ENCODE data around the gene FASTKD2. TPM values are rescaled to one million over a fixed set of nuclear protein-coding genes. Genes with fewer than 3 reads are reported as not detected.

Gene FASTKD2
- polyA plus RNA-seq (2013, experiment 1 of 2), result 41.7 TPM
- 39.2 TPM for polyA plus RNA-seq (2013, experiment 2 of 2)

DNA sequence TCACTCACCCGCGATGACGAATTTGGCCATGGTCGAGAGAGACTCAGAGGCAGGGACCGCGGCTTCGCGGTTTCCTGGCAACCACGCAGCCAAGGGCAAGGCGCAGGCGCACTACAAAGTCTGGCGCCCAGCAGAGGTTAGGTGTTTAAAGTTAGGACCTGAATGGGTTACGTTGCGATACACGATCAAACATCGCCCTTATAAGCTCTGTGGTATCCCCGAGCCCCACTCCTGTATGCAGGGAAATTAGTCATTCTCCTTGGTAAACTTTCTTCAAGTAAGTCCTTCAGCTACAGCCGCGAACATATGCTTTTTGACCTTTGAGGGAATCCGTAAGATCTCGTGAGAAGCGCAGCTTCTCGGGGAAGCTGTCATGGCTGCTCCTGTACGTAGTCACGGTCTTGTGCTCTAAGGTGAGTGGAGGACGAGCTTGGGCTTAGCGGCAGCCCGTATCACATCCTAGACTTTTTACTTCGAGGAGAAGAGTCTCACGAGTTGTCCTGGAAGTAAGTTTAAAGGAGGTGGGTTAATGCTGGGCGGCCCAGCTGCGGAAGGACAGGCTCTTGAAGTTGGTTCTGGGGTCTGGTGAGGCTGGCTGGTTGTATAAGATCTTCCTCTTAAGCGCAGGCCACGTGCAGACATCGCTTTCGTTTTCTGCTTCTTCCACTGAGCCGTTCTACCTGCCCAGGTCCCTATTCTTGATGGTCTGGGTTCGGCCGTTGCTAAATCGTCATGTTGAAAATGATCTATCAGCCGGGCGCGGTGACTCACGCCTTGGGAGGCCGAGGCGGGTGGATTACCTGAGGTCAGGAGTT lies at the start of gene FASTKD2, which contains the start of gene MDH1B:
FASTKD2 (plus strand) TSS at position 365 of the 815 bp plus-strand sequence. CDS start 1,088 bp downstream, outside the sequence.
MDH1B (minus strand) TSS at position 87 of the 815 bp plus-strand sequence; CDS start at position 30, 57 bp downstream.
- WGBS, result under 1% methylated on average over 46 of the region's 46 CpGs
- Histone ChIP-seq H3K36me3 (ENCODE audit: insufficient read depth, low read length) (peaks cover 34% of the 10 kb centered on the region), H3K9ac (ENCODE audit: low read depth, low read length) (peak within 1 kb of the TSS; percentile 91), H3K27me3 (ENCODE audit: insufficient read depth, low read length) (no peaks in the 10 kb centered on the region), H3K4me3 (ENCODE audit: low read length) (peak within 1 kb of the TSS; percentile 82), H3K9me3 (ENCODE audit: insufficient read depth, low read depth, low read length) (no peaks in the 10 kb centered on the region), H3K4me1 (ENCODE audit: insufficient read depth, low read length) (0 out of 2 replicates have a peak, but pooled peaks cover 4% of the 10 kb centered on the region), H3K27ac (ENCODE audit: low read depth, low read length) (peak within 1 kb of the TSS; percentile 66)

DNA sequence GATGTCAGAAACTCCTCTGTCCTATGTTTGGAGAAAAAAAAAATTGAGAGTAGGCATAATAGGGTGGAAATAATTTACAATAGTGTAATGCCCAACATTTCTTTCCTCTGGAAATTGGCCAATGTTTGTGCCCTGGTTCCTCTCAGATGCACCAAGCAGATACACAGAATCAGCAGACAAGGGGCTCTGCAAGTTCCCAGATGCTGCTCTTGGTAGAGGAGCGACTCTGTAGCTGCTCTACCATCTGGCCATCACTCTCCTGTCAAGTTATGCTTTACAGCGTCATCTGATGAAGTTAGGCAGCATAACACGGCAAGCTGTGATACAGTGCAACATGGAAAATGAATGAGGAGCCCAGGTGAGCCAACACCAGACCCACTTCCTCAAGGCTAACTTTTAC lies 48.8 kb upstream of the FASTKD2 start:
- H3K4me3 ChIP-seq (ENCODE audit: low read length), result no peak overlapping the region
- H3K27me3 ChIP-seq (ENCODE audit: insufficient read depth, low read length), result peaks cover 31% of the 10 kb centered on the region
- no peak overlapping the region for H3K9ac ChIP-seq (ENCODE audit: low read depth, low read length)
- 90% methylated on average over 3 of the region's 3 CpGs for WGBS
- H3K4me1 ChIP-seq (ENCODE audit: insufficient read depth, low read length), result peaks cover 5% of the 10 kb centered on the region; the same call in 1 of the 2 replicates
- no peaks in the 10 kb centered on the region for H3K36me3 ChIP-seq (ENCODE audit: insufficient read depth, low read length)
- H3K9me3 ChIP-seq (ENCODE audit: insufficient read depth, low read depth, low read length), result no peaks in the 10 kb centered on the region
- H3K27ac ChIP-seq (ENCODE audit: low read depth, low read length), result no peak overlapping the region

GRCh38 chr2:206718296-206718695 lies 47.1 kb upstream of the FASTKD2 start, which contains the start of gene DYTN:
TSS of gene DYTN (minus strand) at chr2:206718396. CDS start at chr2:206718279, 117 bp downstream.
- 100% methylated on average over 1 of the region's 1 CpG for WGBS
- H3K27me3 ChIP-seq (ENCODE audit: insufficient read depth, low read length), result peaks cover 31% of the 10 kb centered on the region
- no peak within 1 kb of the TSS for H3K9ac ChIP-seq (ENCODE audit: low read depth, low read length)
- H3K36me3 ChIP-seq (ENCODE audit: insufficient read depth, low read length), result no peaks in the 10 kb centered on the region
- H3K27ac ChIP-seq (ENCODE audit: low read depth, low read length), result no peak within 1 kb of the TSS
- no peak within 1 kb of the TSS for H3K4me3 ChIP-seq (ENCODE audit: low read length)
- no peaks in the 10 kb centered on the region for H3K9me3 ChIP-seq (ENCODE audit: insufficient read depth, low read depth, low read length)
- peaks cover 3% of the 10 kb centered on the region; the same call in 1 of the 2 replicates for H3K4me1 ChIP-seq (ENCODE audit: insufficient read depth, low read length)

DNA sequence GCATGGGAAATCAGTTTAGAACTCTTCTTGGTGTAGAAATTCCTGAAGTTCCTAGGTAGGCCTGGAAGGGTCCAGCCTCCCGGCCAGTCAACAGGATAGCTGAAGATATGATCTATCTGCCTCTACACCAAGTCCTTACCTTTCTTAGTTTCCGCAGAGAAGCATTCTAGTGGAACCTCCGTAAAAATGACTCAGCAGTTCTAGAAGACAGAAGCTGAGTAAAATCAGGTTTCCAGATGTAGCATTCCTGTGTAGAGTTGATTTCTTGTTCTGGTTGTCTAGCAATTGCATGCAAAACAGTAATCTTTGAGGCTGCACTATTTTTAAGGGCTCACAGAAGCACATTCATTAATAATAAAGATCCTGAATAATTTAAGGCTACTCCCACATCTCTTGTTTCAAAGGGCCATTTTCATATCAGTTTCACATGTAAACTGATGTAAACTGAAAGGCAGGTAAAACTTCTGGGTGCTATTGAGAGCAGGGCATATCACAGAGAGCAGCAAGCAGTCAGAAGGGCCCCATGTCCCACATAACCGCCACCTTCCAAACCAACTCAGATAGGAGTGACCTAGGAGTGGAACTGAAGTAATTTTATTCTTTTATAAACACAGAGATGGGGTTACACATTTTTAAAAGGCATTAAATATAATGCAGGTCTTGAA lies 44.0 kb upstream of the FASTKD2 start:
- no peaks in the 10 kb centered on the region for H3K4me1 ChIP-seq (ENCODE audit: insufficient read depth, low read length)
- H3K9ac ChIP-seq (ENCODE audit: low read depth, low read length), result no peak overlapping the region
- no peak overlapping the region for H3K27ac ChIP-seq (ENCODE audit: low read depth, low read length)
- H3K27me3 ChIP-seq (ENCODE audit: insufficient read depth, low read length), result peaks cover 15% of the 10 kb centered on the region
- 93% methylated on average over 3 of the region's 4 CpGs for WGBS
- H3K9me3 ChIP-seq (ENCODE audit: insufficient read depth, low read depth, low read length), result no peaks in the 10 kb centered on the region
- H3K36me3 ChIP-seq (ENCODE audit: insufficient read depth, low read length), result no peaks in the 10 kb centered on the region
- no peak overlapping the region for H3K4me3 ChIP-seq (ENCODE audit: low read length)

- Histone ChIP-seq H3K36me3 (ENCODE audit: insufficient read depth, low read length) (no peaks in the 10 kb centered on the region), H3K4me1 (ENCODE audit: insufficient read depth, low read length) (no peaks in the 10 kb centered on the region), H3K27me3 (ENCODE audit: insufficient read depth, low read length) (0 out of 2 replicates have a peak, but pooled peaks cover under 1% of the 10 kb centered on the region), H3K9me3 (ENCODE audit: insufficient read depth, low read depth, low read length) (no peaks in the 10 kb centered on the region), H3K9ac (ENCODE audit: low read depth, low read length) (no peak overlapping the region), H3K4me3 (ENCODE audit: low read length) (no peak overlapping the region), H3K27ac (ENCODE audit: low read depth, low read length) (no peak overlapping the region)
- 100% methylated on average over 1 of the region's 1 CpG for WGBS
These were observed 42.1 kb upstream of the FASTKD2 start for GRCh38 chr2:206723288-206723687.

DNA sequence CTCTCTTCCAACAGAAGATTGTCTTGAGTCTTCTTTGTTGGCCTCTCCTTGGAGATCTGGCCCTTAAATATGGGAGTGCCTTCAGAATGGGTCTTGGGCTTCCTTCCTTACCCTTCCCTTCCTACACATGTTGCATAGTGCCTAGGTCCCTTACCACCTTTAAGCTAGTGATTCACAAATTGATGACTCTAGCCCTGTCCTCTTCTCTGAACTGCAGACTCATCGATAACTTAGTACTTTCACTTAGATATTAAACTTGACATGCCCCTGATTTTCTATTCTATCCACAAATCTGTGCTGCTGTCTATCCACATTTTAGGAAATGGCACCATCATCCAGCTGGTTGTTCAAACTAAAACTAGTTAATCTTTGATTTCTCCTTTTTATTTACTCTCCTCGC lies 38.1 kb upstream of the FASTKD2 start:
- Histone ChIP-seq H3K9me3 (ENCODE audit: insufficient read depth, low read depth, low read length) (no peaks in the 10 kb centered on the region), H3K36me3 (ENCODE audit: insufficient read depth, low read length) (no peaks in the 10 kb centered on the region), H3K4me1 (ENCODE audit: insufficient read depth, low read length) (no peaks in the 10 kb centered on the region), H3K9ac (ENCODE audit: low read depth, low read length) (no peak overlapping the region), H3K27ac (ENCODE audit: low read depth, low read length) (no peak overlapping the region), H3K4me3 (ENCODE audit: low read length) (no peak overlapping the region), H3K27me3 (ENCODE audit: insufficient read depth, low read length) (no peaks in the 10 kb centered on the region)
- WGBS, result 97% methylated on average over 2 of the region's 2 CpGs

DNA sequence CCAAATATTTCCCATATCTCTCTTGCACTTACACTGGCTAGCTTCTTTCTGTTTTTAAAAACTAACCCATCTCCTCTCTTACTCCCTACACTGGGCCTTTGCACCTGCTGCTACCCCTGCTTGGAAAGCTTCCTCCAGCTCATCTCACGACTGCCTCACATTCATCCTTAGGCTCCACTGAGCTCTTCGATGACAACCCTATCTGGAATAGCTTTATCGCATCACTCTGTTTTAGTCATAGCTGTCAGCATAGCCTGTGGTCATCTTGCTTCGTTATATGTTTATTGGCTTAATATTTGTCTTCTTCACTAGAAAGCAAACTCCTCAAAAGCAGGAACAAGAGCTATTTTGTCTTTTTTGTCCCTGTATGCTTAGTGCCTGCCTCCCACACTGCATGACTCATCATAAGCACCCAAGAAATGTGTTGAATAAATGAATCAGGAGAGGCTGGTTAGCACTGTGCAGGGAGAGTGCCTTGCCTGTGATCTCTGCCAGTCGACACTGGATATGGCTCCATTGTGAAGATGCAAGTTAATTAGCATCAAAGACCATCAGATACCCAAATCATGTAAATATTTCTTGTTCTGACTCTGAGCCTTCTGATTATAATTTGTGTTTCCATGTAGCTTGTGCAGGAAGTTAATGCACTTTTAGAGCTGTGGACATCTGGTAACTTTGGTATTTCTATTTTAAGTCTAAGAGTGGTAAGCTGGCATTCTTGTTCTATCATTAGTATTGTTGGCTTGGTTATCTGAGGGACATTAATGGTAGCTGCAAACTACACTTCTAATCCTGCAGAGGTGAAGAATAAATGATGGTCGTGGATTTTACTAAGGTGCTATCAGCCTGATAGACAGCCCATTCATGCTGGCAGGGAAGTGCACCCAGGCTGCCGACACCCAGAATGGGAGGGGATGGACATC lies 36.9 kb upstream of the FASTKD2 start:
- Histone ChIP-seq H3K27me3 (ENCODE audit: insufficient read depth, low read length) (no peaks in the 10 kb centered on the region), H3K4me1 (ENCODE audit: insufficient read depth, low read length) (no peaks in the 10 kb centered on the region), H3K9me3 (ENCODE audit: insufficient read depth, low read depth, low read length) (no peaks in the 10 kb centered on the region), H3K36me3 (ENCODE audit: insufficient read depth, low read length) (no peaks in the 10 kb centered on the region), H3K4me3 (ENCODE audit: low read length) (no peak overlapping the region), H3K9ac (ENCODE audit: low read depth, low read length) (no peak overlapping the region), H3K27ac (ENCODE audit: low read depth, low read length) (no peak overlapping the region)
- 91% methylated on average over 7 of the region's 7 CpGs for WGBS

DNA sequence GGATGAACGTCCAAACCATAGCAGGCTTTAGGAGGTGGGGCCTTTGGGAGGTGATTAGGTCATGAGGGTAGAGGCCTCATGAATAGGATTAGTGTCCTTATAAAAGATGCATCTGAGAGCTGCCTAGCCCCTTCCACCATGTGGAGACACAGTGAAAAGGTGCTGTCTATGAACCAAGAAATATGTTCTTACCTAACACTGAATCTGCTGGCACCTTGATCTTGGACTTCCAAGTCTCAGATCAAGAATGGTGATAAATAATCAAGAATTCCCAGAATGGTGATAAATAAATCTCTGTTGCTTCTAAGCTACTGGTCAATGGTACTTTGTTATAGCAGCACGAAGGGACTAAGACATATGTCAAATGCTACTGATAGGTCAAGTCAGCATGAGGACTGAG lies 32.1 kb upstream of the FASTKD2 start:
- Histone ChIP-seq H3K9ac (ENCODE audit: low read depth, low read length) (no peak overlapping the region), H3K36me3 (ENCODE audit: insufficient read depth, low read length) (no peaks in the 10 kb centered on the region), H3K27me3 (ENCODE audit: insufficient read depth, low read length) (no peaks in the 10 kb centered on the region), H3K4me3 (ENCODE audit: low read length) (no peak overlapping the region), H3K9me3 (ENCODE audit: insufficient read depth, low read depth, low read length) (no peaks in the 10 kb centered on the region), H3K27ac (ENCODE audit: low read depth, low read length) (no peak overlapping the region), H3K4me1 (ENCODE audit: insufficient read depth, low read length) (no peaks in the 10 kb centered on the region)
- 88% methylated on average over 2 of the region's 2 CpGs for WGBS

- Histone ChIP-seq H3K9ac (ENCODE audit: low read depth, low read length) (no peak overlapping the region), H3K36me3 (ENCODE audit: insufficient read depth, low read length) (no peaks in the 10 kb centered on the region), H3K4me1 (ENCODE audit: insufficient read depth, low read length) (no peaks in the 10 kb centered on the region), H3K27me3 (ENCODE audit: insufficient read depth, low read length) (no peaks in the 10 kb centered on the region), H3K9me3 (ENCODE audit: insufficient read depth, low read depth, low read length) (no peaks in the 10 kb centered on the region), H3K27ac (ENCODE audit: low read depth, low read length) (no peak overlapping the region), H3K4me3 (ENCODE audit: low read length) (no peak overlapping the region)
- WGBS, result 93% methylated on average over 5 of the region's 5 CpGs
These were observed 28.5 kb upstream of the FASTKD2 start for GRCh38 chr2:206736935-206737334.

DNA sequence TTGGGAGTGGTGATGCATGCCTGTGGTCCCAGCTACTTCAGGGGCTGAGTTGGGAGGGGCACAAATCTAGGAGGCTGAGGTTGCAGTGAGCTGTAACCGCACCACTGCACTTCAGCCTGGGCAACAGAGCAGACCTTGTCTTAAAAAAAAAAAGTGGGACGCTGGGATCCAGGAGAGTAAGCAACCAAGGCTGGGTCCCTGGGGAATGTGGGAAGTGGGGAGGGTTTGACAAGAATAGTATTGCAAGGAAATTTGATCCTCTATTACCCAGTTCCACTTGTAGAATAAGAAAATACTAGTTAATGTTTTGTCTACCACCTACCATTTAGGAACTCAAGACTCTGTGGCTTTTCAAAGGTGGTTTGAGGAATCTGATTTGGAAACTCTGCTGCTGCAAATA lies 26.1 kb upstream of the FASTKD2 start:
- H3K9me3 ChIP-seq (ENCODE audit: insufficient read depth, low read depth, low read length), result no peaks in the 10 kb centered on the region
- no peak overlapping the region for H3K9ac ChIP-seq (ENCODE audit: low read depth, low read length)
- H3K4me3 ChIP-seq (ENCODE audit: low read length), result no peak overlapping the region
- H3K27me3 ChIP-seq (ENCODE audit: insufficient read depth, low read length), result no peaks in the 10 kb centered on the region
- H3K36me3 ChIP-seq (ENCODE audit: insufficient read depth, low read length), result no peaks in the 10 kb centered on the region
- no peaks in the 10 kb centered on the region for H3K4me1 ChIP-seq (ENCODE audit: insufficient read depth, low read length)
- 81% methylated on average over 2 of the region's 2 CpGs for WGBS
- H3K27ac ChIP-seq (ENCODE audit: low read depth, low read length), result no peak overlapping the region
